Neuronal stem cell (in vitro differentiated cells): Measurements from ENCODE around the gene ENPP1.

Experiments used
- DNase-seq: peaks from one replicate; pipeline ENCODE4 v3.0.0-alpha.2; 2013; ENCODE audit warnings: low spot score
- H2AFZ ChIP-seq: one replicate; pipeline ENCODE4 v1.6.1; 2013; ENCODE audit warnings: mild to moderate bottlenecking, low read length, inconsistent platforms
- H2AK5ac ChIP-seq: 2 replicates; pipeline ENCODE4 v1.6.1; 2013; ENCODE audit warnings: low read depth, mild to moderate bottlenecking, inconsistent platforms, low read length, moderate library complexity, mixed read lengths
- H2BK120ac ChIP-seq: 2 replicates; pipeline ENCODE4 v1.6.1; 2013; ENCODE audit warnings: low read depth, mild to moderate bottlenecking, inconsistent platforms, low read length, moderate library complexity, mixed read lengths
- H2BK12ac ChIP-seq: one replicate; pipeline ENCODE4 v1.6.1; 2013; ENCODE audit warnings: low read length, inconsistent platforms
- H2BK15ac ChIP-seq: 2 replicates; pipeline ENCODE4 v1.6.1; 2013; ENCODE audit warnings: mild to moderate bottlenecking, low read length, inconsistent platforms, mixed read lengths
- H2BK5ac ChIP-seq: one replicate; pipeline ENCODE4 v1.6.1; 2013; ENCODE audit warnings: inconsistent platforms, mild to moderate bottlenecking, low read length, moderate library complexity
- H3K14ac ChIP-seq: one replicate; pipeline ENCODE4 v1.6.1; 2013; ENCODE audit warnings: low read length, inconsistent platforms
- H3K18ac ChIP-seq: 2 replicates; pipeline ENCODE4 v1.6.1; 2013; ENCODE audit warnings: low read length, inconsistent platforms
- H3K23ac ChIP-seq: 2 replicates; pipeline ENCODE4 v1.6.1; 2013; ENCODE audit warnings: low read depth, mild to moderate bottlenecking, mixed read lengths, low read length, inconsistent platforms; ENCODE audit not compliant: poor library complexity
- H3K27ac ChIP-seq: replicated peaks from 3 replicates; pipeline ENCODE4 v1.5.1; 2013; ENCODE audit warnings: low read length, inconsistent platforms
- H3K27me3 ChIP-seq, 3 experiments: 2 replicates each; pipeline ENCODE4 v1.6.1; 2013; ENCODE audit warnings: low read length in 3 of 3, mild to moderate bottlenecking in 2 of 3, inconsistent platforms in 1 of 3, low read depth in 1 of 3, mixed read lengths in 1 of 3, moderate library complexity in 1 of 3; ENCODE audit not compliant: control insufficient read depth in 3 of 3, insufficient read depth in 3 of 3
- H3K36me3 ChIP-seq, 2 donors: replicated peaks in 1 of 2; 2 replicates each; pipeline ENCODE4 v1.6.1; 2013; ENCODE audit warnings: low read length in 2 of 2; ENCODE audit not compliant: control insufficient read depth in 2 of 2, insufficient read depth in 2 of 2
- H3K4ac ChIP-seq: 2 replicates; pipeline ENCODE4 v1.6.1; 2013; ENCODE audit warnings: inconsistent platforms, mild to moderate bottlenecking, low read length, moderate library complexity
- H3K4me1 ChIP-seq, 2 donors: 1 replicate in 1 of 2; 2 replicates in 1 of 2; pipeline ENCODE4 v1.6.1; 2013; ENCODE audit warnings: low read length in 2 of 2, low read depth in 1 of 2; ENCODE audit not compliant: control insufficient read depth in 2 of 2, insufficient read depth in 1 of 2
- H3K4me2 ChIP-seq: one replicate; pipeline ENCODE4 v1.6.1; 2013; ENCODE audit warnings: mild to moderate bottlenecking, low read length, inconsistent platforms; ENCODE audit not compliant: insufficient read depth, poor library complexity, severe bottlenecking
- H3K4me3 ChIP-seq, 2 donors: 2 replicates each; pipeline ENCODE4 v1.5.1; 2013; ENCODE audit warnings: low read length in 2 of 2, mild to moderate bottlenecking in 2 of 2, inconsistent platforms in 1 of 2, moderate library complexity in 1 of 2
- H3K79me1 ChIP-seq: one replicate; pipeline ENCODE4 v1.6.1; 2013; ENCODE audit warnings: low read depth, mild to moderate bottlenecking, inconsistent platforms, low read length, moderate library complexity
- H3K9ac ChIP-seq: one replicate; pipeline ENCODE4 v1.6.1; 2013; ENCODE audit warnings: mild to moderate bottlenecking, low read depth, low read length, inconsistent platforms; ENCODE audit not compliant: poor library complexity
- H3K9me3 ChIP-seq, 2 donors: replicated peaks in 1 of 2; 2 replicates each; pipeline versions ENCODE3 to v1.6.1; 2013; ENCODE audit warnings: low read length in 2 of 2, mild to moderate bottlenecking in 2 of 2, inconsistent platforms in 1 of 2, low read depth in 1 of 2, mixed read lengths in 1 of 2, moderate library complexity in 1 of 2; ENCODE audit not compliant: control insufficient read depth in 2 of 2, insufficient read depth in 1 of 2
- H4K8ac ChIP-seq: one replicate; pipeline ENCODE4 v1.6.1; 2013; ENCODE audit warnings: low read depth, mild to moderate bottlenecking, inconsistent platforms, low read length, moderate library complexity
- H4K91ac ChIP-seq: one replicate; pipeline ENCODE4 v1.6.1; 2013; ENCODE audit warnings: low read length, low read depth, mild to moderate bottlenecking, inconsistent platforms; ENCODE audit not compliant: poor library complexity
- WGBS, 2 donors: extraction: QIAGEN DNeasy Blood & Tissue Kit; methylation state at CpG; one replicate each; pipeline ENCODE4 v1.1.7; 2013; ENCODE audit warnings: missing lambda C conversion rate in 2 of 2, mixed read lengths in 1 of 2; ENCODE audit not compliant: insufficient read length in 2 of 2, insufficient replicate concordance in 1 of 2; ENCODE audit errors: extremely low coverage in 2 of 2; 5-methylcytosine and 5-hydroxymethylcytosine counted together

Gene ENPP1

DNA sequence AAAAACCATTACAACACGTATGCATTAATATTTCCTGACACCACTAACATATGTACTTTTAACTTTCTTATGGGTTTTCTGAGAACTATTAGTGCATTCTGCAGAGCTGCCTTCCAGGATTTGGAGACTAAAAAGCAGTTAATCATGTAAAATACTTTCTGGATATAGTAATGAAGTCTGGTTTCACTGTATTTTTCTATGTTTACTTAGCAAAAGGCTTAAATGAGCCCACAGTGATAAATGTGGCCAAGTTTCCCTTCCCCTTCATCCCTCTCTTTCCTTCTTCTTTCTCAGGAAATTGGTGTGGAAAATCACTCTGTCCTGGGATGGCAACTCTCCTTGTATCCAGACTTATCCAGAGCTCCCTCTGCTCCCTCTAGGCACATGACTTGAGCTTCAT lies 29.7 kb upstream of the ENPP1 start:
- H3K27me3 ChIP-seq, result peaks cover 0 to 8% (median 0%) of the 10 kb centered on the region in 3 experiments
- no peak overlapping the region for H3K4me2 ChIP-seq
- no peak overlapping the region for H3K18ac ChIP-seq
- no peak overlapping the region for H2BK5ac ChIP-seq
- no peak overlapping the region for H3K14ac ChIP-seq
- H3K4ac ChIP-seq, result no peak overlapping the region
- no peak overlapping the region for H2BK120ac ChIP-seq
- DNase-seq, result no peak
- no peaks in the 10 kb centered on the region for H3K9me3 ChIP-seq
- H4K8ac ChIP-seq, result no peak overlapping the region
- H3K23ac ChIP-seq, result no peak overlapping the region
- H3K27ac ChIP-seq, result no peak overlapping the region
- no peaks in the 10 kb centered on the region for H3K4me1 ChIP-seq
- no peaks in the 10 kb centered on the region for H3K36me3 ChIP-seq
- no peak overlapping the region for H3K4me3 ChIP-seq
- no peak overlapping the region for H2BK12ac ChIP-seq
- H2AK5ac ChIP-seq, result no peak overlapping the region
- WGBS, 2 donors, result 100% methylated on average over 1 of the region's 1 CpG; no CpG with 5 or more reads in 1 of the 2 donors
- H3K9ac ChIP-seq, result no peak overlapping the region
- no peak overlapping the region for H2BK15ac ChIP-seq
- H2AFZ ChIP-seq, result no peak overlapping the region
- no peaks in the 10 kb centered on the region for H3K79me1 ChIP-seq
- no peak overlapping the region for H4K91ac ChIP-seq

DNA sequence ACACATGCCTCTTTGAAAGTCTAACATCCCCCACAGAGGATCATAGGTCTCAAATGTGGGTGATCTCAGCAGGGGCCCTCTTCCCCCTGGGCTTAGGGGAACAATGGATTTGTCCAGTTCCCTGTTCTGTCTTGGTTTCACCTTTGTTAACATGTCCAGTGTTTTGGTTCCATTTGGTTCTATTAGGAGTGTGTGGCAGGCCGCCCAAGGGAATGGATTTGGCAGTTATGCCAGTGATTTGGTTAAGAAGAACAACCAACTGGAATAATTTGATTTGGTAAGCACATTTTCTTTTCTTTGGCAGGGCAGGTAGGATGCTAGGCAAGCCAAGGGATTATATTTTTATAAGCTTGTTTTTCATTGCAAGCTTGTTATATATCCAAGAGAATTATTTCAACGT lies 28.5 kb upstream of the ENPP1 start:
- no CpG with 5 or more reads among the region's 2 CpGs for WGBS, 2 donors
- Histone ChIP-seq H3K27me3 (peaks cover 0 to 8% (median 0%) of the 10 kb centered on the region in 3 experiments), H4K91ac (no peak overlapping the region), H2BK15ac (no peak overlapping the region), H3K18ac (no peak overlapping the region), H3K4me2 (no peak overlapping the region), H3K14ac (no peak overlapping the region), H3K36me3 (no peaks in the 10 kb centered on the region), H3K9me3 (no peaks in the 10 kb centered on the region), H2BK120ac (no peak overlapping the region), H3K4me1 (no peaks in the 10 kb centered on the region), H2BK5ac (no peak overlapping the region), H3K4me3 (no peak overlapping the region), H4K8ac (no peak overlapping the region), H3K79me1 (no peaks in the 10 kb centered on the region), H3K9ac (no peak overlapping the region), H2AFZ (no peak overlapping the region), H3K27ac (no peak overlapping the region), H2BK12ac (no peak overlapping the region), H3K23ac (no peak overlapping the region), H3K4ac (no peak overlapping the region), H2AK5ac (no peak overlapping the region)
- DNase-seq, result no peak

DNA sequence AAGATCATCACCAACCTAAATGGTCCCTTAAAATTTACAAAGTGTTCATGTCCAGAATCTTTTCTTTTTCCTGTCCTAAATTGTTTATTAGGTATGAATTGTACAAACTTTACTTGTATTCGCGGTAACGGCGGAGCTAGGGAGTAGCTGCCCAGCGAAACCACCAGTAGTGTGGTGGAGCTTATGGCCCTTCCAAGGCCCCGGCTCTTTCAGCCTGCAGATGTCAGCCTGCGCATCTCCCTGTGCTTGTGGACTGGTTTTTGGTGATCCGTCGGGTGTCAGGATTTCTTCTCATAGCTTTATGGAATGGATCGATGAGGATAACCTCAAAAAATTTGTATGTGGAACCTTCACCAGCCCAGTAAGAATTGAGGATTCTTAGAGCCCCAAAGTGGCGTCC lies 27.2 kb upstream of the ENPP1 start:
- Histone ChIP-seq H2BK120ac (no peak overlapping the region), H2AFZ (no peak overlapping the region), H3K27ac (no peak overlapping the region), H3K9ac (no peak overlapping the region), H4K91ac (no peak overlapping the region), H3K27me3 (peaks cover 0 to 7% (median 0%) of the 10 kb centered on the region in 3 experiments), H3K9me3 (no peaks in the 10 kb centered on the region), H2BK5ac (no peak overlapping the region), H2BK12ac (no peak overlapping the region), H3K4me3 (no peak overlapping the region), H3K79me1 (no peaks in the 10 kb centered on the region), H3K14ac (no peak overlapping the region), H3K4me1 (no peaks in the 10 kb centered on the region), H2AK5ac (no peak overlapping the region), H4K8ac (no peak overlapping the region), H3K23ac (no peak overlapping the region), H3K18ac (no peak overlapping the region), H3K4ac (no peak overlapping the region), H2BK15ac (no peak overlapping the region), H3K36me3 (no peaks in the 10 kb centered on the region), H3K4me2 (no peak overlapping the region)
- WGBS, 2 donors, result no CpG with 5 or more reads among the region's 11 CpGs
- DNase-seq, result no peak

DNA sequence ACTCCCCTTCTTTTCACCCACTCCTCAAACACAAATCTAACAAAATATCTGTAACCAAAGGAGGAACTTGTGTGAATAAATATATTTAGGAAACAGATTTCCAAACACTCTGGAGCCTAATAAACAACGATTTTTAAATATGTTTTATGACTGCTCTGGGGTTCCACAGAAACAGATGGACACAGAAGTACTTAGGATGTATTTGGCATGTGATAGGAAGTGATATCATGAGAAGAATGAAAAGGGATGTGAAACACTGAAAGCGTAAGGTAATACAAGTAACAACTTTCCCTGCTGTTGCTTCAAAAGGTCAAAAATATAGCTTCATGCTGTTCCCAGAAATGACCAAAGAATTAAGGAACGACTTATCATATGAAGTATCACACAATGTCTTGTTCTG lies 26.1 kb upstream of the ENPP1 start:
- H3K9me3 ChIP-seq, result no peaks in the 10 kb centered on the region
- no peak overlapping the region for H2BK5ac ChIP-seq
- no peak overlapping the region for H2BK120ac ChIP-seq
- no peak overlapping the region for H3K4ac ChIP-seq
- no peak overlapping the region for H3K9ac ChIP-seq
- DNase-seq, result no peak
- no peak overlapping the region for H2BK15ac ChIP-seq
- H2AK5ac ChIP-seq, result no peak overlapping the region
- no peaks in the 10 kb centered on the region for H3K79me1 ChIP-seq
- H3K14ac ChIP-seq, result no peak overlapping the region
- no peak overlapping the region for H3K4me3 ChIP-seq
- H3K4me1 ChIP-seq, result no peaks in the 10 kb centered on the region
- no peak overlapping the region for H3K23ac ChIP-seq
- no peaks in the 10 kb centered on the region for H3K36me3 ChIP-seq
- no peak overlapping the region for H3K4me2 ChIP-seq
- H4K8ac ChIP-seq, result no peak overlapping the region
- peaks cover 0 to 2% (median 0%) of the 10 kb centered on the region in 3 experiments for H3K27me3 ChIP-seq
- H3K27ac ChIP-seq, result no peak overlapping the region
- no peak overlapping the region for H2AFZ ChIP-seq
- H3K18ac ChIP-seq, result no peak overlapping the region
- WGBS, 2 donors, result no CpG with 5 or more reads among the region's 3 CpGs
- H2BK12ac ChIP-seq, result no peak overlapping the region
- no peak overlapping the region for H4K91ac ChIP-seq
